GM12878 (cell line): ENCODE data around the gene TNFRSF9. TPM values are rescaled to one million over a fixed set of nuclear protein-coding genes. Genes with fewer than 3 reads are reported as not detected.

Source experiments
- ATAC-seq: fragments of 200-7000 bp; cut with Tn5 transposase; 3 replicates; pipeline ENCODE4 v1.9.1; 2020; ENCODE audit warnings: mild to moderate bottlenecking, moderate library complexity
- BruUV-seq: library from RNA; stranded (reverse); fragments of 400-500 nt; replicated peaks from 2 replicates; lab custom pipeline; 2021; lab: Mats Ljungman, UMichigan
- CTCF ChIA-PET: fragments of 300-600 bp; sonication (Branson Sonifier 250); formaldehyde crosslinking; extraction: SDS; loops from one replicate; lab custom pipeline; 2021; ENCODE audit warnings: inconsistent platforms; lab: Yijun Ruan, JAX
- POLR2A ChIA-PET: fragments of 350-600 bp; formaldehyde crosslinking; extraction: SDS; loops from one replicate; lab custom pipeline; 2021; ENCODE audit warnings: inconsistent platforms; lab: Charles Lee
- RAD21 ChIA-PET: fragments of 300-600 bp; sonication (Branson Sonifier 250); formaldehyde crosslinking; loops from one replicate; lab custom pipeline; 2023; ENCODE audit warnings: antibody characterized with exemption; ENCODE audit not compliant: unreplicated experiment; lab: Charles Lee
- SMC1A ChIA-PET: fragments of 300-600 bp; sonication (Branson Sonifier 250); formaldehyde crosslinking; loops from one replicate; lab custom pipeline; 2023; ENCODE audit not compliant: unreplicated experiment, uncharacterized antibody; lab: Charles Lee
- DNase-seq: peaks from one replicate; pipeline ENCODE4 v3.0.0-alpha.2; 2011; ENCODE audit warnings: low read depth, low spot score
- FAIRE-seq: peaks from 3 replicates; lab custom pipeline; 2011; peaks lifted over from hg19 to GRCh38; lab: Jason Lieb, UNC
- H2AFZ ChIP-seq: 2 replicates; pipeline ENCODE4 v1.6.0; 2011; ENCODE audit warnings: low read depth, low read length, control low read depth; ENCODE audit not compliant: control insufficient read depth
- H3K27ac ChIP-seq: 2 replicates; pipeline ENCODE4 v1.5.1; 2011; ENCODE audit warnings: control low read depth; ENCODE audit not compliant: control insufficient read depth, insufficient read depth
- H3K27me3 ChIP-seq, 2 experiments: replicated peaks in 1 of 2; 2 replicates each; pipeline versions ENCODE4 v1.6.0 to v1.6.1; 2011; ENCODE audit warnings: low read length in 1 of 2; ENCODE audit not compliant: control insufficient read depth in 2 of 2, insufficient read depth in 2 of 2
- H3K36me3 ChIP-seq, 2 experiments: 2 replicates each; pipeline ENCODE4 v1.5.1; 2011; ENCODE audit warnings: low read length in 1 of 2; ENCODE audit not compliant: control insufficient read depth in 2 of 2, insufficient read depth in 2 of 2
- H3K4me1 ChIP-seq: 2 replicates; pipeline ENCODE4 v1.6.1; 2011; ENCODE audit warnings: mild to moderate bottlenecking, low read length, moderate library complexity, mixed read lengths; ENCODE audit not compliant: control insufficient read depth, insufficient read depth
- H3K4me2 ChIP-seq: 2 replicates; pipeline ENCODE4 v1.6.0; 2011; ENCODE audit warnings: control low read depth; ENCODE audit not compliant: control insufficient read depth, insufficient read depth
- H3K4me3 ChIP-seq: fragments of 200-600 bp; sonication (generic); 2 replicates; pipeline ENCODE4 v1.5.1; 2016
- H3K79me2 ChIP-seq: 2 replicates; pipeline ENCODE4 v1.6.0; 2011; ENCODE audit warnings: low read length; ENCODE audit not compliant: control insufficient read depth, insufficient read depth
- H3K9ac ChIP-seq: 2 replicates; pipeline ENCODE4 v1.8.0; 2011; ENCODE audit warnings: low read length, control low read depth, mixed read lengths; ENCODE audit not compliant: control insufficient read depth, insufficient read depth
- H3K9me3 ChIP-seq: replicated peaks from 3 replicates; pipeline ENCODE4 v1.5.1; 2011; ENCODE audit warnings: mild to moderate bottlenecking, low read length; ENCODE audit not compliant: control insufficient read depth, insufficient read depth
- H4K20me1 ChIP-seq: 2 replicates; pipeline ENCODE4 v1.6.0; 2011; ENCODE audit not compliant: control insufficient read depth, insufficient read depth
- CTCF ChIP-seq, 3 experiments: IDR thresholded peaks in 2 of 3; conservative IDR thresholded peaks in 1 of 3; 2 replicates each; pipeline ENCODE4 v1.5.1; 2011; ENCODE audit warnings: low read depth in 3 of 3, low read length in 3 of 3, mild to moderate bottlenecking in 3 of 3, control low read depth in 2 of 3, moderate library complexity in 2 of 3, inconsistent platforms in 1 of 3, mixed read lengths in 1 of 3; ENCODE audit not compliant: control insufficient read depth in 2 of 3, insufficient read depth in 1 of 3; ENCODE audit errors: extremely low read depth in 1 of 3
- CUX1 ChIP-seq: IDR thresholded peaks from 2 replicates; pipeline ENCODE4 v1.6.1; 2012; ENCODE audit warnings: improper control_type of control experiment, low read depth, low read length; ENCODE audit not compliant: insufficient replicate concordance
- E2F8 ChIP-seq: fragments of 450-650 bp; IDR thresholded peaks from 2 replicates; pipeline ENCODE4 v1.6.1; 2018; ENCODE audit warnings: mild to moderate bottlenecking, low read depth, moderate library complexity; ENCODE audit not compliant: partially characterized antibody
- PAX5 ChIP-seq: IDR thresholded peaks from 2 replicates; pipeline ENCODE4 v1.6.1; 2011; ENCODE audit warnings: low read depth, low read length, borderline replicate concordance
- PML ChIP-seq: IDR thresholded peaks from 2 replicates; pipeline ENCODE4 v1.6.1; 2012; ENCODE audit warnings: low read length, inconsistent platforms
- POLR2A ChIP-seq: IDR thresholded peaks from 2 replicates; pipeline ENCODE4 v1.6.1; 2011; ENCODE audit warnings: low read depth, mild to moderate bottlenecking, low read length
- ZNF592 ChIP-seq: fragments of 450-650 bp; IDR thresholded peaks from 2 replicates; pipeline ENCODE4 v1.6.1; 2017; ENCODE audit warnings: mild to moderate bottlenecking, moderate library complexity
- WGBS: methylation state at CpG from one replicate; pipeline ENCODE4 v1.1.6; 2016; ENCODE audit warnings: low lambda C conversion rate; ENCODE audit not compliant: insufficient replicate concordance, insufficient coverage; ENCODE audit errors: missing lambda C conversion rate; 5-methylcytosine and 5-hydroxymethylcytosine counted together
- in situ Hi-C: fragments of 300-500 bp; cut with MboI; formaldehyde crosslinking; loops from 9 replicates; pipeline ENCODE4 v1.14.3; 2018; ENCODE audit warnings: mixed read lengths
- intact Hi-C: fragments of 100-400 bp; cut with micrococcal nuclease; formaldehyde crosslinking; loops from one replicate; pipeline ENCODE4 v1.14.2; 2022; ENCODE audit not compliant: unreplicated experiment
- polyA plus RNA-seq, 11 experiments: library from polyadenylated mRNA; depleted of rRNA in 4 of 11; unstranded in 6 of 11; stranded (reverse) in 5 of 11; fragments of >200 nt; fragmentation: Nextera tagmentation in 4 of 11; fragmentation: Illumina TruSeq in 1 of 11; extraction: Ambion mirVana in 4 of 11; extraction: Trizol in 1 of 11; gene quantifications; 1 replicate in 1 of 11; 2 replicates in 10 of 11; pipeline versions ENCODE4 v1.2.1 to v1.2.3, GENCODE V29; 2011 to 2016; ENCODE audit warnings: inconsistent platforms in 2 of 11, missing spikeins in 2 of 11, low read depth in 1 of 11
- total RNA-seq, 4 experiments: library from RNA; depleted of rRNA in 3 of 4; stranded (reverse); fragments of >200 nt in 3 of 4; fragmentation: Illumina TruSeq in 1 of 4; extraction: Trizol in 1 of 4; gene quantifications; 2 replicates each; pipeline versions ENCODE4 v1.2.1 to v1.2.3, GENCODE V29; 2013 to 2021

Gene TNFRSF9
- total and polyA plus RNA-seq, 10 of the 15 experiments (the other 5 are each of a cell fraction or from before 2014, with no cell fraction given): 2.0 to 25.6 (median 5.8) TPM

GRCh38 chr1:7970246-7970645, 29.6 kb upstream of the TNFRSF9 start:
- H4K20me1 ChIP-seq: no peaks in the 10 kb centered on the region; the same call in 1 of the 2 replicates
- H3K9me3 ChIP-seq: no peaks in the 10 kb centered on the region
- FAIRE-seq: no peak
- H3K79me2 ChIP-seq: peaks cover 19% of the 10 kb centered on the region
- H3K27ac ChIP-seq: no peak overlapping the region
- ATAC-seq: no peak
- H3K4me2 ChIP-seq: no peak overlapping the region
- BruUV-seq: no TSS peak
- no peak overlapping the region for H3K9ac ChIP-seq
- DNase-seq: no peak
- SMC1A ChIA-PET: interaction anchor here (0.6 kb wide), 1 partner anchor 1313 kb away, joined by 3 read pairs; no protein-coding TSS in a partner anchor
- peaks cover 17 to 34% of the 10 kb centered on the region in 2 experiments for H3K36me3 ChIP-seq
- no peaks in the 10 kb centered on the region for H3K27me3 ChIP-seq
- RAD21 ChIA-PET: no interaction called here
- POLR2A ChIA-PET: no interaction called here
- no peak overlapping the region for H2AFZ ChIP-seq
- peaks cover 4% of the 10 kb centered on the region for H3K4me1 ChIP-seq
- intact Hi-C loops: no loop called here
- CTCF ChIA-PET: interaction anchor here (1.2 to 1.5 kb wide), 2 partner anchors 11 to 45 kb away, joined by 4 to 5 read pairs; no protein-coding TSS in a partner anchor
- in situ Hi-C loops: no loop called here
- no peak overlapping the region for H3K4me3 ChIP-seq
- 48% methylated on average over 2 of the region's 2 CpGs for WGBS
- TF ChIP-seq ZNF592 (no peak), POLR2A (no peak), CUX1 (no peak), PML (no peak), E2F8 (no peak), PAX5 (no peak), CTCF (IDR thresholded peaks at IDR 0.05 in 2 of 3, conservative IDR thresholded peaks at IDR 0.05 in 1 of 3; ENCODE audit: control insufficient read depth in 2 of 3, extremely low read depth in 1 of 3, insufficient read depth in 1 of 3, low read depth in 3 of 3, low read length in 3 of 3) (no peak)
